ENCODE measurements around the gene PRKCD. TPM values are rescaled to one million over a fixed set of nuclear protein-coding genes. Genes with fewer than 3 reads are reported as not detected.

PRKCD gene
- total RNA-seq, 1 experiment from 2014 or later = 1.4 TPM

DNA sequence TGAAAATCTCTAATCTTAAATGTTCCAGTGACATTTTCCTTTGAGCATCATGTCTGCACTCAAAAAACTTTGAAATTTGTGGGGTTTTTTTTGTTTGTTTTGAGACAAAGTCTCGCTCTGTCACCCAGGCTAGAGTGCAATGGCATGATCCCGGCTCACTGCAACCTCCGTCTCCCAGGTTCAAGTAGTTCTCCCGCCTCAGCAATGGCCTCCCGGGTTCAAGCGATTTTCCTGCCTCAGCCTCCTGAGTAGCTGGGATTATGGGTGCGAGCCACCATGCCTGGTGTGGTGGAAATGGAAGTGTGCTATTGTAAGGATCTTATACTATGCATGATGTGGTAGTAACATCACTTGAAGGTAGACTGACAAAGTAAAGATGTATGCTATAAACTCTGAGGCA is 52.3 kb downstream of the PRKCD start:
- Histone ChIP-seq H3K4me1 (ENCODE audit: insufficient read depth, low read length, poor library complexity, severe bottlenecking) (no peaks in the 10 kb centered on the region), H3K9me3 (ENCODE audit: low read depth, low read length, poor library complexity, severe bottlenecking) (no peaks in the 10 kb centered on the region), H3K27me3 (replicated peaks; ENCODE audit: insufficient read depth, low read depth, low read length, poor library complexity) (no peaks in the 10 kb centered on the region), H3K36me3 (ENCODE audit: insufficient read depth, low read length, poor library complexity, severe bottlenecking) (no peaks in the 10 kb centered on the region), H3K27ac (ENCODE audit: low read depth, low read length, poor library complexity, severe bottlenecking) (no peak overlapping the region), H3K4me3 (ENCODE audit: low read depth, low read length, poor library complexity, severe bottlenecking) (no peak overlapping the region)
- CTCF ChIA-PET = no interaction called here
- TF ChIP-seq, protein P1, sequence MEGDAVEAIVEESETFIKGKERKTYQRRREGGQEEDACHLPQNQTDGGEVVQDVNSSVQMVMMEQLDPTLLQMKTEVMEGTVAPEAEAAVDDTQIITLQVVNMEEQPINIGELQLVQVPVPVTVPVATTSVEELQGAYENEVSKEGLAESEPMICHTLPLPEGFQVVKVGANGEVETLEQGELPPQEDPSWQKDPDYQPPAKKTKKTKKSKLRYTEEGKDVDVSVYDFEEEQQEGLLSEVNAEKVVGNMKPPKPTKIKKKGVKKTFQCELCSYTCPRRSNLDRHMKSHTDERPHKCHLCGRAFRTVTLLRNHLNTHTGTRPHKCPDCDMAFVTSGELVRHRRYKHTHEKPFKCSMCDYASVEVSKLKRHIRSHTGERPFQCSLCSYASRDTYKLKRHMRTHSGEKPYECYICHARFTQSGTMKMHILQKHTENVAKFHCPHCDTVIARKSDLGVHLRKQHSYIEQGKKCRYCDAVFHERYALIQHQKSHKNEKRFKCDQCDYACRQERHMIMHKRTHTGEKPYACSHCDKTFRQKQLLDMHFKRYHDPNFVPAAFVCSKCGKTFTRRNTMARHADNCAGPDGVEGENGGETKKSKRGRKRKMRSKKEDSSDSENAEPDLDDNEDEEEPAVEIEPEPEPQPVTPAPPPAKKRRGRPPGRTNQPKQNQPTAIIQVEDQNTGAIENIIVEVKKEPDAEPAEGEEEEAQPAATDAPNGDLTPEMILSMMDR (conservative IDR thresholded peaks at IDR 0.05; ENCODE audit: low read depth, low read length) = no peak
- TF ChIP-seq EZH2 (IDR thresholded peaks at IDR 0.05; ENCODE audit: borderline replicate concordance, low read depth, low read length, poor library complexity, severe bottlenecking) = no peak
- DNase-seq (ENCODE audit: low spot score) = no peak
- no TSS peak for BruUV-seq (replicated peaks)
- intact Hi-C loops (cut with micrococcal nuclease; ENCODE audit: unreplicated experiment) = no loop called here
- POLR2A ChIA-PET (ENCODE audit: low non-redundant PET) = no interaction called here

DNA sequence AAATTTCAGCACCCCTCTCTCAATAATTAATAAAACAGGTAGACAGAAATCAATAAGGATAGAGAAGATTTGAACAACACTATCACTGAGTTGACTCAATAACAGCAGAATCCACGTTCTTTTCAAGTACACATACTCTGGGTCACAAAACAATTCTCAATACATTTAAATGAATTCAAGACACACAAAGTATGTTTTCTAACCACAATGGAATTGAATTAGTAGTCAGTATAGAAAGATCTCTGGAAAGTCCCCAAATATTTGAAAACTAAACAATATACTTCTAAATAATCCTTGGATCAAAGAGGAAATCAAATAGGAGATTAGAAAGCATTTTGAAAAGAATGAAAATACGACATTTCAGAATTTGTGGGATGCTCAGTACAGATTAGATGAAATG is 54.8 kb downstream of the PRKCD start:
- no peak for TF ChIP-seq EZH2 (IDR thresholded peaks at IDR 0.05; ENCODE audit: borderline replicate concordance, low read depth, low read length, poor library complexity, severe bottlenecking)
- TF ChIP-seq, protein P1 (conservative IDR thresholded peaks at IDR 0.05; ENCODE audit: low read depth, low read length) = no peak
- Histone ChIP-seq H3K4me1 (ENCODE audit: insufficient read depth, low read length, poor library complexity, severe bottlenecking) (peaks cover 3% of the 10 kb centered on the region), H3K9me3 (ENCODE audit: low read depth, low read length, poor library complexity, severe bottlenecking) (no peaks in the 10 kb centered on the region), H3K36me3 (ENCODE audit: insufficient read depth, low read length, poor library complexity, severe bottlenecking) (no peaks in the 10 kb centered on the region), H3K27ac (ENCODE audit: low read depth, low read length, poor library complexity, severe bottlenecking) (no peak overlapping the region), H3K4me3 (ENCODE audit: low read depth, low read length, poor library complexity, severe bottlenecking) (no peak overlapping the region), H3K27me3 (replicated peaks; ENCODE audit: insufficient read depth, low read depth, low read length, poor library complexity) (no peaks in the 10 kb centered on the region)
- ChIA-PET CTCF (no interaction called here), POLR2A (ENCODE audit: low non-redundant PET) (no interaction called here)
- no TSS peak for BruUV-seq (replicated peaks)
- intact Hi-C loops (cut with micrococcal nuclease; ENCODE audit: unreplicated experiment) = no loop called here
- no peak for DNase-seq (ENCODE audit: low spot score)

DNA sequence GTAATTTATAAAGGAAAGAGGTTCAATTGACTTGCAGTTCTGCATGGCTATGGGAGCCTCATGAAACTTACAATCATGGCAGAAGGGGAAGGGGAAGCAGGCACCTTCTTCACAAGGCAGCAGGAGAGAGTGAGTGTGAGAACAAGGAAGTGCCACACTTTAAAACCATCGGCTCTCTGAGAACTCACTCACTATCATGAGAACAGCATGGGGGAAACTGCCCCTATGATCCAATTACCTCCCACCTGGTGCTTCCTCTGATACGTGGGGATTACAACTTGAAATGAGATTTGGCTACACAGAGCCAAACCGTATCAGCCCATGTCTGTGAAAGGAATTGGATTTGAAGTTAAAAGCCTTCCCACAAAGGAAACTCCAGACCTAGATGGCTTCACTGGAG is 55.7 kb downstream of the PRKCD start:
- CTCF ChIA-PET = no interaction called here
- peak; percentile 13 for DNase-seq (ENCODE audit: low spot score)

More for the DNA sequence above, 55.7 kb downstream of the PRKCD start:
- no peak for TF ChIP-seq EZH2 (IDR thresholded peaks at IDR 0.05; ENCODE audit: borderline replicate concordance, low read depth, low read length, poor library complexity, severe bottlenecking)
- TF ChIP-seq, protein P1 (conservative IDR thresholded peaks at IDR 0.05; ENCODE audit: low read depth, low read length) = no peak
- H3K4me1 ChIP-seq (ENCODE audit: insufficient read depth, low read length, poor library complexity, severe bottlenecking) = peaks cover 3% of the 10 kb centered on the region
- no TSS peak for BruUV-seq (replicated peaks)
- intact Hi-C loops (cut with micrococcal nuclease; ENCODE audit: unreplicated experiment) = no loop called here
- H3K36me3 ChIP-seq (ENCODE audit: insufficient read depth, low read length, poor library complexity, severe bottlenecking) = no peaks in the 10 kb centered on the region
- H3K27ac ChIP-seq (ENCODE audit: low read depth, low read length, poor library complexity, severe bottlenecking) = no peak overlapping the region
- H3K27me3 ChIP-seq (replicated peaks; ENCODE audit: insufficient read depth, low read depth, low read length, poor library complexity) = no peaks in the 10 kb centered on the region
- H3K4me3 ChIP-seq (ENCODE audit: low read depth, low read length, poor library complexity, severe bottlenecking) = no peak overlapping the region
- no peaks in the 10 kb centered on the region for H3K9me3 ChIP-seq (ENCODE audit: low read depth, low read length, poor library complexity, severe bottlenecking)
- POLR2A ChIA-PET (ENCODE audit: low non-redundant PET) = no interaction called here

Measured in A673 (cell line).